GM12878 (cell line): ENCODE data around the gene TOM1L1. TPM values are rescaled to one million over a fixed set of nuclear protein-coding genes. Genes with fewer than 3 reads are reported as not detected.

Experiments used
- ATAC-seq: fragments of 200-7000 bp; cut with Tn5 transposase; 3 replicates; pipeline ENCODE4 v1.9.1; 2020; ENCODE audit warnings: mild to moderate bottlenecking, moderate library complexity
- BruUV-seq: library from RNA; stranded (reverse); fragments of 400-500 nt; replicated peaks from 2 replicates; lab custom pipeline; 2021; lab: Mats Ljungman, UMichigan
- CTCF ChIA-PET: fragments of 300-600 bp; sonication (Branson Sonifier 250); formaldehyde crosslinking; extraction: SDS; loops from one replicate; lab custom pipeline; 2021; ENCODE audit warnings: inconsistent platforms; lab: Yijun Ruan, JAX
- POLR2A ChIA-PET: fragments of 350-600 bp; formaldehyde crosslinking; extraction: SDS; loops from one replicate; lab custom pipeline; 2021; ENCODE audit warnings: inconsistent platforms; lab: Charles Lee
- RAD21 ChIA-PET: fragments of 300-600 bp; sonication (Branson Sonifier 250); formaldehyde crosslinking; loops from one replicate; lab custom pipeline; 2023; ENCODE audit warnings: antibody characterized with exemption; ENCODE audit not compliant: unreplicated experiment; lab: Charles Lee
- SMC1A ChIA-PET: fragments of 300-600 bp; sonication (Branson Sonifier 250); formaldehyde crosslinking; loops from one replicate; lab custom pipeline; 2023; ENCODE audit not compliant: unreplicated experiment, uncharacterized antibody; lab: Charles Lee
- DNase-seq: peaks from one replicate; pipeline ENCODE4 v3.0.0-alpha.2; 2011; ENCODE audit warnings: low read depth, low spot score
- FAIRE-seq: peaks from 3 replicates; lab custom pipeline; 2011; peaks lifted over from hg19 to GRCh38; lab: Jason Lieb, UNC
- H2AFZ ChIP-seq: 2 replicates; pipeline ENCODE4 v1.6.0; 2011; ENCODE audit warnings: low read depth, low read length, control low read depth; ENCODE audit not compliant: control insufficient read depth
- H3K27ac ChIP-seq: 2 replicates; pipeline ENCODE4 v1.5.1; 2011; ENCODE audit warnings: control low read depth; ENCODE audit not compliant: control insufficient read depth, insufficient read depth
- H3K27me3 ChIP-seq, 2 experiments: replicated peaks in 1 of 2; 2 replicates each; pipeline versions ENCODE4 v1.6.0 to v1.6.1; 2011; ENCODE audit warnings: low read length in 1 of 2; ENCODE audit not compliant: control insufficient read depth in 2 of 2, insufficient read depth in 2 of 2
- H3K36me3 ChIP-seq, 2 experiments: 2 replicates each; pipeline ENCODE4 v1.5.1; 2011; ENCODE audit warnings: low read length in 1 of 2; ENCODE audit not compliant: control insufficient read depth in 2 of 2, insufficient read depth in 2 of 2
- H3K4me1 ChIP-seq: 2 replicates; pipeline ENCODE4 v1.6.1; 2011; ENCODE audit warnings: mild to moderate bottlenecking, low read length, moderate library complexity, mixed read lengths; ENCODE audit not compliant: control insufficient read depth, insufficient read depth
- H3K4me2 ChIP-seq: 2 replicates; pipeline ENCODE4 v1.6.0; 2011; ENCODE audit warnings: control low read depth; ENCODE audit not compliant: control insufficient read depth, insufficient read depth
- H3K4me3 ChIP-seq: fragments of 200-600 bp; sonication (generic); 2 replicates; pipeline ENCODE4 v1.5.1; 2016
- H3K79me2 ChIP-seq: 2 replicates; pipeline ENCODE4 v1.6.0; 2011; ENCODE audit warnings: low read length; ENCODE audit not compliant: control insufficient read depth, insufficient read depth
- H3K9ac ChIP-seq: 2 replicates; pipeline ENCODE4 v1.8.0; 2011; ENCODE audit warnings: low read length, control low read depth, mixed read lengths; ENCODE audit not compliant: control insufficient read depth, insufficient read depth
- H3K9me3 ChIP-seq: replicated peaks from 3 replicates; pipeline ENCODE4 v1.5.1; 2011; ENCODE audit warnings: mild to moderate bottlenecking, low read length; ENCODE audit not compliant: control insufficient read depth, insufficient read depth
- H4K20me1 ChIP-seq: 2 replicates; pipeline ENCODE4 v1.6.0; 2011; ENCODE audit not compliant: control insufficient read depth, insufficient read depth
- ATF3 ChIP-seq: IDR thresholded peaks from 2 replicates; pipeline ENCODE4 v1.6.1; 2011; ENCODE audit warnings: low read depth, mild to moderate bottlenecking, low read length, moderate library complexity, borderline replicate concordance; ENCODE audit errors: extremely low read depth
- BRCA1 ChIP-seq: IDR thresholded peaks from 2 replicates; pipeline ENCODE4 v1.6.1; 2011; ENCODE audit warnings: low read depth, low read length, improper control_type of control experiment
- CHD1 ChIP-seq: IDR thresholded peaks from 2 replicates; pipeline ENCODE4 v1.6.1; 2012; ENCODE audit warnings: low read depth, low read length, improper control_type of control experiment
- CREB1 ChIP-seq: IDR thresholded peaks from 2 replicates; pipeline ENCODE4 v1.6.1; 2012; ENCODE audit warnings: low read depth, mild to moderate bottlenecking, inconsistent platforms
- ETV6 ChIP-seq, 2 experiments: fragments of 450-650 bp in 1 of 2; IDR thresholded peaks in 1 of 2; conservative IDR thresholded peaks in 1 of 2; 2 replicates each; pipeline ENCODE4 v1.6.1; 2014; ENCODE audit warnings: antibody characterized with exemption in 1 of 2, borderline replicate concordance in 1 of 2, low read depth in 1 of 2, mild to moderate bottlenecking in 1 of 2, moderate library complexity in 1 of 2
- MAX ChIP-seq: IDR thresholded peaks from 2 replicates; pipeline ENCODE4 v1.6.1; 2012; ENCODE audit warnings: low read depth, low read length, improper control_type of control experiment
- MXI1 ChIP-seq: fragments of 150-350 bp; IDR thresholded peaks from 2 replicates; pipeline ENCODE4 v1.6.1; 2011; ENCODE audit warnings: low read depth, mild to moderate bottlenecking, inconsistent platforms, low read length, improper control_type of control experiment
- NFIC ChIP-seq: IDR thresholded peaks from 2 replicates; pipeline ENCODE4 v1.6.1; 2012; ENCODE audit warnings: low read depth, mild to moderate bottlenecking, inconsistent platforms, low read length, moderate library complexity
- NRF1 ChIP-seq: conservative IDR thresholded peaks from 2 replicates; pipeline ENCODE4 v1.6.1; 2011; ENCODE audit warnings: mild to moderate bottlenecking, low read depth, low read length, improper control_type of control experiment
- RELA ChIP-seq: fragments of 450-650 bp; IDR thresholded peaks from 2 replicates; pipeline ENCODE4 v1.8.0; 2014; ENCODE audit warnings: borderline replicate concordance; ENCODE audit not compliant: partially characterized antibody
- RELB ChIP-seq: fragments of 450-650 bp; IDR thresholded peaks from 2 replicates; pipeline ENCODE4 v1.6.1; 2017; ENCODE audit warnings: low read depth, mild to moderate bottlenecking, moderate library complexity
- SREBF2 ChIP-seq: IDR thresholded peaks from 2 replicates; pipeline ENCODE4 v1.6.1; 2012; ENCODE audit warnings: mild to moderate bottlenecking, low read length
- STAT1 ChIP-seq: fragments of 450-650 bp; conservative IDR thresholded peaks from 2 replicates; pipeline ENCODE4 v1.6.1; 2014; ENCODE audit warnings: antibody characterized with exemption, mild to moderate bottlenecking
- ZNF622 ChIP-seq: fragments of 450-650 bp; IDR thresholded peaks from 2 replicates; pipeline ENCODE4 v1.6.1; 2017; ENCODE audit warnings: mild to moderate bottlenecking, inconsistent platforms
- WGBS: methylation state at CpG from one replicate; pipeline ENCODE4 v1.1.6; 2016; ENCODE audit warnings: low lambda C conversion rate; ENCODE audit not compliant: insufficient replicate concordance, insufficient coverage; ENCODE audit errors: missing lambda C conversion rate; 5-methylcytosine and 5-hydroxymethylcytosine counted together
- in situ Hi-C: fragments of 300-500 bp; cut with MboI; formaldehyde crosslinking; loops from 9 replicates; pipeline ENCODE4 v1.14.3; 2018; ENCODE audit warnings: mixed read lengths
- intact Hi-C: fragments of 100-400 bp; cut with micrococcal nuclease; formaldehyde crosslinking; loops from one replicate; pipeline ENCODE4 v1.14.2; 2022; ENCODE audit not compliant: unreplicated experiment
- polyA plus RNA-seq, 11 experiments: library from polyadenylated mRNA; depleted of rRNA in 4 of 11; unstranded in 6 of 11; stranded (reverse) in 5 of 11; fragments of >200 nt; fragmentation: Nextera tagmentation in 4 of 11; fragmentation: Illumina TruSeq in 1 of 11; extraction: Ambion mirVana in 4 of 11; extraction: Trizol in 1 of 11; gene quantifications; 1 replicate in 1 of 11; 2 replicates in 10 of 11; pipeline versions ENCODE4 v1.2.1 to v1.2.3, GENCODE V29; 2011 to 2016; ENCODE audit warnings: inconsistent platforms in 2 of 11, missing spikeins in 2 of 11, low read depth in 1 of 11
- total RNA-seq, 4 experiments: library from RNA; depleted of rRNA in 3 of 4; stranded (reverse); fragments of >200 nt in 3 of 4; fragmentation: Illumina TruSeq in 1 of 4; extraction: Trizol in 1 of 4; gene quantifications; 2 replicates each; pipeline versions ENCODE4 v1.2.1 to v1.2.3, GENCODE V29; 2013 to 2021

Gene TOM1L1
- total and polyA plus RNA-seq, 10 of the 15 experiments (the other 5 are each of a cell fraction or from before 2014, with no cell fraction given) = 1.9 to 8.8 (median 2.5) TPM

- Histone ChIP-seq H3K9ac (no peak overlapping the region), H3K4me3 (no peak overlapping the region), H4K20me1 (no peaks in the 10 kb centered on the region), H3K27me3 (no peaks in the 10 kb centered on the region), H2AFZ (no peak overlapping the region), H3K9me3 (no peaks in the 10 kb centered on the region), H3K4me2 (no peak overlapping the region), H3K4me1 (no peaks in the 10 kb centered on the region), H3K27ac (no peak overlapping the region), H3K79me2 (no peaks in the 10 kb centered on the region), H3K36me3 (no peaks in the 10 kb centered on the region)
- no peak for ATAC-seq
- in situ Hi-C loops (no loop called here), intact Hi-C loops (no loop called here)
- POLR2A ChIA-PET = no interaction called here
- no peak for FAIRE-seq
- DNase-seq = no peak
- RAD21 ChIA-PET = no interaction called here
- WGBS = 51% methylated on average over 5 of the region's 5 CpGs
- TF ChIP-seq CREB1 (no peak), MXI1 (no peak)
- SMC1A ChIA-PET = no interaction called here
- no TSS peak for BruUV-seq
- CTCF ChIA-PET = no interaction called here
Observed at GRCh38 chr17:54935471-54935870, 34.8 kb downstream of the TOM1L1 start.

- WGBS = 72% methylated on average over 5 of the region's 5 CpGs
- Histone ChIP-seq H3K4me1 (no peaks in the 10 kb centered on the region), H3K4me3 (no peak overlapping the region), H3K27ac (no peak overlapping the region), H2AFZ (no peak overlapping the region), H3K9me3 (no peaks in the 10 kb centered on the region), H3K27me3 (no peaks in the 10 kb centered on the region), H3K4me2 (no peak overlapping the region), H3K36me3 (no peaks in the 10 kb centered on the region), H4K20me1 (no peaks in the 10 kb centered on the region), H3K9ac (no peak overlapping the region), H3K79me2 (no peaks in the 10 kb centered on the region)
- RAD21 ChIA-PET = no interaction called here
- no TSS peak for BruUV-seq
- DNase-seq (no peak), FAIRE-seq (no peak), ATAC-seq (no peak)
- in situ Hi-C loops (no loop called here), intact Hi-C loops (no loop called here)
- SMC1A ChIA-PET = no interaction called here
- CTCF ChIA-PET = no interaction called here
- TF ChIP-seq STAT1 (no peak), ATF3 (no peak), MAX (no peak), CHD1 (no peak), RELB (no peak), ZNF622 (no peak), NRF1 (no peak), NFIC (no peak), SREBF2 (no peak), RELA (no peak), MXI1 (no peak), ETV6 (conservative IDR thresholded peaks at IDR 0.05 in 1 of 2, IDR thresholded peaks at IDR 0.05 in 1 of 2; ENCODE audit: borderline replicate concordance in 1 of 2, low read depth in 1 of 2) (no peak), BRCA1 (no peak)
- POLR2A ChIA-PET = no interaction called here
Observed at GRCh38 chr17:54937018-54937417, 36.4 kb downstream of the TOM1L1 start.
